CD14-positive monocyte (primary cell): ENCODE measurements around the gene WNT7A. TPM values are rescaled to one million over a fixed set of nuclear protein-coding genes. Genes with fewer than 3 reads are reported as not detected.

Experiments
- DNase-seq, 3 donors: peaks; one replicate each; pipeline ENCODE4 v3.0.0-alpha.2; 2011 to 2022
- H2AFZ ChIP-seq: 2 replicates; pipeline ENCODE4 v1.6.0; 2012; ENCODE audit warnings: mild to moderate bottlenecking, low read depth, low read length, inconsistent platforms; ENCODE audit not compliant: insufficient read depth, poor library complexity, severe bottlenecking
- H3K27ac ChIP-seq, 2 donors: 1 replicate in 1 of 2; 2 replicates in 1 of 2; pipeline ENCODE4 v1.5.1; 2012 to 2013; ENCODE audit warnings: low read length in 2 of 2, control low read depth in 1 of 2, inconsistent platforms in 1 of 2, low read depth in 1 of 2, mild to moderate bottlenecking in 1 of 2
- H3K27me3 ChIP-seq, 2 donors: one replicate each; pipeline versions ENCODE4 v1.6.0 to v1.6.1; 2011 to 2013; ENCODE audit warnings: low read length in 2 of 2; ENCODE audit not compliant: control insufficient read depth in 2 of 2, insufficient read depth in 2 of 2
- H3K36me3 ChIP-seq, 2 donors: replicated peaks in 1 of 2; 1 replicate in 1 of 2; 2 replicates in 1 of 2; pipeline versions ENCODE4 v1.5.1 to v1.6.1; 2012 to 2013; ENCODE audit warnings: low read length in 2 of 2, control low read depth in 1 of 2, inconsistent platforms in 1 of 2, mild to moderate bottlenecking in 1 of 2; ENCODE audit not compliant: insufficient read depth in 2 of 2, control insufficient read depth in 1 of 2
- H3K4me1 ChIP-seq, 2 donors: 1 replicate in 1 of 2; 2 replicates in 1 of 2; pipeline versions ENCODE4 v1.5.1 to v1.6.1; 2012 to 2013; ENCODE audit warnings: low read length in 2 of 2, control low read depth in 1 of 2, inconsistent platforms in 1 of 2, mild to moderate bottlenecking in 1 of 2, moderate library complexity in 1 of 2; ENCODE audit not compliant: insufficient read depth in 2 of 2, control insufficient read depth in 1 of 2
- H3K4me2 ChIP-seq: replicated peaks from 2 replicates; pipeline ENCODE3; 2012; ENCODE audit warnings: low read length, moderate library complexity, mild to moderate bottlenecking; ENCODE audit not compliant: poor library complexity, severe bottlenecking; ENCODE audit errors: extremely low read depth
- H3K4me3 ChIP-seq, 3 experiments: fragments of 200-600 bp in 1 of 3; sonication (generic) in 1 of 3; replicated peaks in 1 of 3; 1 replicate in 2 of 3; 2 replicates in 1 of 3; pipeline ENCODE4 v1.5.1; 2011 to 2013; ENCODE audit warnings: low read length in 3 of 3, mild to moderate bottlenecking in 3 of 3, control low read depth in 2 of 3, low read depth in 2 of 3, inconsistent platforms in 1 of 3, moderate library complexity in 1 of 3
- H3K79me2 ChIP-seq: 2 replicates; pipeline ENCODE4 v1.6.0; 2012; ENCODE audit warnings: mild to moderate bottlenecking, control low read depth, inconsistent platforms, low read length, moderate library complexity; ENCODE audit not compliant: insufficient read depth
- H3K9ac ChIP-seq: 2 replicates; pipeline ENCODE4 v1.6.0; 2017; ENCODE audit warnings: low read length, mild to moderate bottlenecking; ENCODE audit not compliant: insufficient read depth, poor library complexity, severe bottlenecking
- H3K9me3 ChIP-seq, 2 donors: replicated peaks in 1 of 2; 1 replicate in 1 of 2; 2 replicates in 1 of 2; pipeline versions ENCODE4 v1.5.1 to v1.6.1; 2012 to 2013; ENCODE audit warnings: low read length in 2 of 2, control low read depth in 1 of 2; ENCODE audit not compliant: control insufficient read depth in 1 of 2, insufficient read depth in 1 of 2
- H4K20me1 ChIP-seq: 2 replicates; pipeline ENCODE4 v1.6.0; 2012; ENCODE audit warnings: mild to moderate bottlenecking, low read length, control low read depth, moderate library complexity; ENCODE audit not compliant: insufficient read depth
- H3K27ac Mint-ChIP-seq, 7 donors: one replicate each; pipeline ENCODE4 v1.8.0; 2020; ENCODE audit warnings: mild to moderate bottlenecking in 7 of 7, mixed read lengths in 7 of 7, moderate library complexity in 6 of 7, inconsistent platforms in 2 of 7
- H3K27me3 Mint-ChIP-seq, 3 donors: one replicate each; pipeline ENCODE4 v1.8.0; 2021 to 2022; ENCODE audit warnings: low read depth in 3 of 3, mild to moderate bottlenecking in 3 of 3, mixed read lengths in 3 of 3, moderate library complexity in 3 of 3, inconsistent platforms in 1 of 3
- H3K36me3 Mint-ChIP-seq, 2 donors: one replicate each; pipeline ENCODE4 v1.8.0; 2020; ENCODE audit warnings: mixed read lengths in 2 of 2, inconsistent platforms in 1 of 2, mild to moderate bottlenecking in 1 of 2
- H3K4me1 Mint-ChIP-seq: one replicate; pipeline ENCODE4 v1.8.0; 2020; ENCODE audit warnings: mild to moderate bottlenecking, mixed read lengths
- H3K4me3 Mint-ChIP-seq, 2 donors: one replicate each; pipeline ENCODE4 v1.8.0; 2020; ENCODE audit warnings: mild to moderate bottlenecking in 2 of 2, mixed read lengths in 2 of 2, moderate library complexity in 1 of 2
- H3K9me3 Mint-ChIP-seq, 7 donors: one replicate each; pipeline ENCODE4 v1.8.0; 2020 to 2022; ENCODE audit warnings: mixed read lengths in 7 of 7, mild to moderate bottlenecking in 6 of 7, moderate library complexity in 6 of 7, inconsistent platforms in 2 of 7
- WGBS: methylation state at CpG from one replicate; pipeline ENCODE4 v1.1.5; 2013; ENCODE audit warnings: missing lambda C conversion rate; ENCODE audit not compliant: insufficient coverage; 5-methylcytosine and 5-hydroxymethylcytosine counted together
- intact Hi-C, 2 donors: fragments of 100-400 bp; cut with micrococcal nuclease; formaldehyde crosslinking; loops; one replicate each; pipeline versions ENCODE4 v1.15.0 to v1.15.1; 2023
- polyA plus RNA-seq, 3 donors: library from polyadenylated mRNA; depleted of rRNA in 1 of 3; unstranded in 2 of 3; stranded (reverse) in 1 of 3; fragments of 300-500 nt in 2 of 3; fragments of >200 nt in 1 of 3; fragmentation: Illumina TruSeq in 2 of 3; gene quantifications; 1 replicate in 2 of 3; 2 replicates in 1 of 3; pipeline ENCODE4 v1.2.3, GENCODE V29; 2012 to 2021
- TF ChIP-seq, protein P1 (sequence below): fragments of 200-600 bp; IDR thresholded peaks from one replicate; pipeline ENCODE4 v1.8.0; 2022; ENCODE audit warnings: antibody characterized with exemption, mild to moderate bottlenecking

The WNT7A gene
- polyA plus RNA-seq, 3 donors = not detected

DNA sequence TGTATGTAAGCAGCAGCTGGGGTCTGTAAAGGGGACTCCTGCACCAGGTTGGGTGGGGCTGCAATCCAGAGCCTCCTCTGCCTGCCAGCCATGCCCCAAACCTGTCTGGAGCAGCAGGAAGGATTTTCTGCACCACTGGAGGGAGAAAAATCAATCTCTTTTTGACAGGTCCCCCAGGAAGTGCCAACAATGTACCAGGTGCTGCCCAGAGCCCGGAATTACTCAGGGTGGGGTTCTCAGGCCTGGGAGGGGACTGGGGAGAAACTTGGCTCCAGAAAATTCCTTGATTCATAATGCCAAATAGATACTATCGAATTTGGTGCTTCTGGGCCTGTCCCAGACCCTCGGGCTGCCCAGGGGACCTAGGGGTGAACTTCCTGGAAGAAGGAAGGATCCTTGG is 52.6 kb downstream of the WNT7A start:
- Histone ChIP-seq H3K79me2 (no peaks in the 10 kb centered on the region), H3K9ac (no peak overlapping the region), H3K27ac (no peak overlapping the region), H3K36me3 (no peaks in the 10 kb centered on the region), H2AFZ (no peak overlapping the region), H4K20me1 (no peaks in the 10 kb centered on the region), H3K4me3 (no peak overlapping the region), H3K4me2 (no peak overlapping the region), H3K9me3 (peaks cover 0 to 4% of the 10 kb centered on the region in 2 donors), H3K4me1 (no peaks in the 10 kb centered on the region), H3K27me3 (no peaks in the 10 kb centered on the region)
- Mint-ChIP-seq H3K4me1 (peaks cover 1% of the 10 kb centered on the region), H3K9me3 (peaks cover 1 to 7% (median 3%) of the 10 kb centered on the region in 7 donors), H3K27ac (no peak overlapping the region), H3K4me3 (no peak overlapping the region), H3K27me3 (peaks cover 1 to 7% (median 5%) of the 10 kb centered on the region in 3 donors), H3K36me3 (no peaks in the 10 kb centered on the region)
- TF ChIP-seq, protein P1, sequence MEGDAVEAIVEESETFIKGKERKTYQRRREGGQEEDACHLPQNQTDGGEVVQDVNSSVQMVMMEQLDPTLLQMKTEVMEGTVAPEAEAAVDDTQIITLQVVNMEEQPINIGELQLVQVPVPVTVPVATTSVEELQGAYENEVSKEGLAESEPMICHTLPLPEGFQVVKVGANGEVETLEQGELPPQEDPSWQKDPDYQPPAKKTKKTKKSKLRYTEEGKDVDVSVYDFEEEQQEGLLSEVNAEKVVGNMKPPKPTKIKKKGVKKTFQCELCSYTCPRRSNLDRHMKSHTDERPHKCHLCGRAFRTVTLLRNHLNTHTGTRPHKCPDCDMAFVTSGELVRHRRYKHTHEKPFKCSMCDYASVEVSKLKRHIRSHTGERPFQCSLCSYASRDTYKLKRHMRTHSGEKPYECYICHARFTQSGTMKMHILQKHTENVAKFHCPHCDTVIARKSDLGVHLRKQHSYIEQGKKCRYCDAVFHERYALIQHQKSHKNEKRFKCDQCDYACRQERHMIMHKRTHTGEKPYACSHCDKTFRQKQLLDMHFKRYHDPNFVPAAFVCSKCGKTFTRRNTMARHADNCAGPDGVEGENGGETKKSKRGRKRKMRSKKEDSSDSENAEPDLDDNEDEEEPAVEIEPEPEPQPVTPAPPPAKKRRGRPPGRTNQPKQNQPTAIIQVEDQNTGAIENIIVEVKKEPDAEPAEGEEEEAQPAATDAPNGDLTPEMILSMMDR = no peak
- intact Hi-C loops = no loop called here
- no CpG with 5 or more reads among the region's 3 CpGs for WGBS
- DNase-seq = no peak

DNA sequence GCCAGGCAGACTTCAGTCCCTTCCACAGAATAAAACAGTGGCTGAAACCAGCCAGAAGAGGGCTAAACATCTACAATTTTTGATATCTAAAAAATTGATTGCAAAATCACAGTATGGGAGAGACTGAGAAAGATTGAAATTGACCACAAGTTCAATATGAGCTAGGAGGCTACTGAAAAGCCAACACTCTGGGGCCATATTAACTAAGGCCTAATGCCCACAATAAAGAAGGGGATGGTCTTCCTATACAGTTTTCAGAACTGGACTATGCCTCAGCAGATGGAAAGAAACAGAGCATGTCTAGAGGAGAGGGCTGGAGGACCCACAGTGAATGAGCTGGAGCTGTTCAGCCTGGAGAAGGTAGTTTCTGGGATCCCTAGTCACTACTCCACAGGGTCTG is 53.2 kb downstream of the WNT7A start:
- Histone ChIP-seq H3K4me2 (no peak overlapping the region), H3K27me3 (no peaks in the 10 kb centered on the region), H3K4me1 (no peaks in the 10 kb centered on the region), H3K9me3 (peaks cover 0 to under 1% of the 10 kb centered on the region in 2 donors), H3K9ac (no peak overlapping the region), H4K20me1 (no peaks in the 10 kb centered on the region), H3K27ac (no peak overlapping the region), H3K36me3 (no peaks in the 10 kb centered on the region), H2AFZ (no peak overlapping the region), H3K4me3 (no peak overlapping the region), H3K79me2 (no peaks in the 10 kb centered on the region)
- H3K9me3 Mint-ChIP-seq = peaks cover 0 to 2% (median 0%) of the 10 kb centered on the region in 7 donors
- no peaks in the 10 kb centered on the region for H3K36me3 Mint-ChIP-seq
- peaks cover 1 to 7% (median 5%) of the 10 kb centered on the region in 3 donors for H3K27me3 Mint-ChIP-seq
- H3K4me3 Mint-ChIP-seq = no peak overlapping the region
- intact Hi-C loops = no loop called here
- DNase-seq = no peak
- H3K4me1 Mint-ChIP-seq = peaks cover 1% of the 10 kb centered on the region
- H3K27ac Mint-ChIP-seq = no peak overlapping the region
- TF ChIP-seq, protein P1 = no peak
